CD14-positive monocyte (primary cell): ENCODE data around the gene SLC25A22. TPM values are rescaled to one million over a fixed set of nuclear protein-coding genes. Genes with fewer than 3 reads are reported as not detected.

Source experiments
- DNase-seq, 3 donors: peaks; one replicate each; pipeline ENCODE4 v3.0.0-alpha.2; 2011 to 2022
- H2AFZ ChIP-seq: 2 replicates; pipeline ENCODE4 v1.6.0; 2012; ENCODE audit warnings: mild to moderate bottlenecking, low read depth, low read length, inconsistent platforms; ENCODE audit not compliant: insufficient read depth, poor library complexity, severe bottlenecking
- H3K27ac ChIP-seq, 2 donors: 1 replicate in 1 of 2; 2 replicates in 1 of 2; pipeline ENCODE4 v1.5.1; 2012 to 2013; ENCODE audit warnings: low read length in 2 of 2, control low read depth in 1 of 2, inconsistent platforms in 1 of 2, low read depth in 1 of 2, mild to moderate bottlenecking in 1 of 2
- H3K27me3 ChIP-seq, 2 donors: one replicate each; pipeline versions ENCODE4 v1.6.0 to v1.6.1; 2011 to 2013; ENCODE audit warnings: low read length in 2 of 2; ENCODE audit not compliant: control insufficient read depth in 2 of 2, insufficient read depth in 2 of 2
- H3K36me3 ChIP-seq, 2 donors: replicated peaks in 1 of 2; 1 replicate in 1 of 2; 2 replicates in 1 of 2; pipeline versions ENCODE4 v1.5.1 to v1.6.1; 2012 to 2013; ENCODE audit warnings: low read length in 2 of 2, control low read depth in 1 of 2, inconsistent platforms in 1 of 2, mild to moderate bottlenecking in 1 of 2; ENCODE audit not compliant: insufficient read depth in 2 of 2, control insufficient read depth in 1 of 2
- H3K4me1 ChIP-seq, 2 donors: 1 replicate in 1 of 2; 2 replicates in 1 of 2; pipeline versions ENCODE4 v1.5.1 to v1.6.1; 2012 to 2013; ENCODE audit warnings: low read length in 2 of 2, control low read depth in 1 of 2, inconsistent platforms in 1 of 2, mild to moderate bottlenecking in 1 of 2, moderate library complexity in 1 of 2; ENCODE audit not compliant: insufficient read depth in 2 of 2, control insufficient read depth in 1 of 2
- H3K4me2 ChIP-seq: replicated peaks from 2 replicates; pipeline ENCODE3; 2012; ENCODE audit warnings: low read length, moderate library complexity, mild to moderate bottlenecking; ENCODE audit not compliant: poor library complexity, severe bottlenecking; ENCODE audit errors: extremely low read depth
- H3K4me3 ChIP-seq, 3 experiments: fragments of 200-600 bp in 1 of 3; sonication (generic) in 1 of 3; replicated peaks in 1 of 3; 1 replicate in 2 of 3; 2 replicates in 1 of 3; pipeline ENCODE4 v1.5.1; 2011 to 2013; ENCODE audit warnings: low read length in 3 of 3, mild to moderate bottlenecking in 3 of 3, control low read depth in 2 of 3, low read depth in 2 of 3, inconsistent platforms in 1 of 3, moderate library complexity in 1 of 3
- H3K79me2 ChIP-seq: 2 replicates; pipeline ENCODE4 v1.6.0; 2012; ENCODE audit warnings: mild to moderate bottlenecking, control low read depth, inconsistent platforms, low read length, moderate library complexity; ENCODE audit not compliant: insufficient read depth
- H3K9ac ChIP-seq: 2 replicates; pipeline ENCODE4 v1.6.0; 2017; ENCODE audit warnings: low read length, mild to moderate bottlenecking; ENCODE audit not compliant: insufficient read depth, poor library complexity, severe bottlenecking
- H3K9me3 ChIP-seq, 2 donors: replicated peaks in 1 of 2; 1 replicate in 1 of 2; 2 replicates in 1 of 2; pipeline versions ENCODE4 v1.5.1 to v1.6.1; 2012 to 2013; ENCODE audit warnings: low read length in 2 of 2, control low read depth in 1 of 2; ENCODE audit not compliant: control insufficient read depth in 1 of 2, insufficient read depth in 1 of 2
- H4K20me1 ChIP-seq: 2 replicates; pipeline ENCODE4 v1.6.0; 2012; ENCODE audit warnings: mild to moderate bottlenecking, low read length, control low read depth, moderate library complexity; ENCODE audit not compliant: insufficient read depth
- H3K27ac Mint-ChIP-seq, 7 donors: one replicate each; pipeline ENCODE4 v1.8.0; 2020; ENCODE audit warnings: mild to moderate bottlenecking in 7 of 7, mixed read lengths in 7 of 7, moderate library complexity in 6 of 7, inconsistent platforms in 2 of 7
- H3K27me3 Mint-ChIP-seq, 3 donors: one replicate each; pipeline ENCODE4 v1.8.0; 2021 to 2022; ENCODE audit warnings: low read depth in 3 of 3, mild to moderate bottlenecking in 3 of 3, mixed read lengths in 3 of 3, moderate library complexity in 3 of 3, inconsistent platforms in 1 of 3
- H3K36me3 Mint-ChIP-seq, 2 donors: one replicate each; pipeline ENCODE4 v1.8.0; 2020; ENCODE audit warnings: mixed read lengths in 2 of 2, inconsistent platforms in 1 of 2, mild to moderate bottlenecking in 1 of 2
- H3K4me1 Mint-ChIP-seq: one replicate; pipeline ENCODE4 v1.8.0; 2020; ENCODE audit warnings: mild to moderate bottlenecking, mixed read lengths
- H3K4me3 Mint-ChIP-seq, 2 donors: one replicate each; pipeline ENCODE4 v1.8.0; 2020; ENCODE audit warnings: mild to moderate bottlenecking in 2 of 2, mixed read lengths in 2 of 2, moderate library complexity in 1 of 2
- H3K9me3 Mint-ChIP-seq, 7 donors: one replicate each; pipeline ENCODE4 v1.8.0; 2020 to 2022; ENCODE audit warnings: mixed read lengths in 7 of 7, mild to moderate bottlenecking in 6 of 7, moderate library complexity in 6 of 7, inconsistent platforms in 2 of 7
- CTCF ChIP-seq: fragments of 200-600 bp; IDR thresholded peaks from one replicate; pipeline ENCODE4 v1.8.0; 2022; ENCODE audit warnings: antibody characterized with exemption, mild to moderate bottlenecking
- whole genome bisulfite sequencing: methylation state at CpG from one replicate; pipeline ENCODE4 v1.1.5; 2013; ENCODE audit warnings: missing lambda C conversion rate; ENCODE audit not compliant: insufficient coverage; 5-methylcytosine and 5-hydroxymethylcytosine counted together
- intact Hi-C, 2 donors: fragments of 100-400 bp; cut with micrococcal nuclease; formaldehyde crosslinking; loops; one replicate each; pipeline versions ENCODE4 v1.15.0 to v1.15.1; 2023
- polyA plus RNA-seq, 3 donors: library from polyadenylated mRNA; depleted of rRNA in 1 of 3; unstranded in 2 of 3; stranded (reverse) in 1 of 3; fragments of 300-500 nt in 2 of 3; fragments of >200 nt in 1 of 3; fragmentation: Illumina TruSeq in 2 of 3; gene quantifications; 1 replicate in 2 of 3; 2 replicates in 1 of 3; pipeline ENCODE4 v1.2.3, GENCODE V29; 2012 to 2021

Gene SLC25A22
- polyA plus RNA-seq, 3 donors = 4.4 to 20.9 (median 5.6) TPM

GRCh38 chr11:790721-791564 lies 7.1 kb downstream of the SLC25A22 start:
- H3K79me2 ChIP-seq = peaks cover 8% of the 10 kb centered on the region
- H3K4me3 ChIP-seq = no peak overlapping the region
- Mint-ChIP-seq H3K9me3 (peaks cover 0 to 2% (median 0%) of the 10 kb centered on the region in 7 donors), H3K27ac (no peak overlapping the region), H3K36me3 (peaks cover 16 to 17% of the 10 kb centered on the region in 2 donors), H3K4me3 (peak overlapping the region in 1 of 2 donors; percentile 37), H3K4me1 (peaks cover 3% of the 10 kb centered on the region), H3K27me3 (peaks cover 15 to 36% (median 20%) of the 10 kb centered on the region in 3 donors)
- no peaks in the 10 kb centered on the region for H3K9me3 ChIP-seq
- H3K36me3 ChIP-seq = peaks cover 5 to 9% of the 10 kb centered on the region in 2 donors
- no peak overlapping the region for H3K9ac ChIP-seq
- peaks cover 4 to 28% of the 10 kb centered on the region in 2 donors for H3K27me3 ChIP-seq
- H3K4me1 ChIP-seq = peaks cover 9% of the 10 kb centered on the region in 2 donors
- DNase-seq = no peak
- H2AFZ ChIP-seq = no peak overlapping the region
- TF ChIP-seq CTCF = no peak
- H4K20me1 ChIP-seq = peaks cover 12% of the 10 kb centered on the region
- intact Hi-C loops = no loop called here
- H3K27ac ChIP-seq = no peak overlapping the region
- H3K4me2 ChIP-seq = no peak overlapping the region
- WGBS = 87% methylated on average over 18 of the region's 18 CpGs

GRCh38 chr11:789943-790342 lies 8.1 kb downstream of the SLC25A22 start, which contains the start of gene CEND1:
Gene CEND1, minus strand, starts transcription at chr11:790090. Its CDS starts 1,514 bp downstream, at chr11:788576.
- Histone ChIP-seq H3K9me3 (no peaks in the 10 kb centered on the region), H3K36me3 (peaks cover 5 to 9% of the 10 kb centered on the region in 2 donors), H3K4me3 (no peak within 1 kb of the TSS), H3K4me2 (no peak within 1 kb of the TSS), H4K20me1 (peaks cover 12% of the 10 kb centered on the region), H2AFZ (no peak within 1 kb of the TSS), H3K4me1 (no peaks in the 10 kb centered on the region), H3K79me2 (no peaks in the 10 kb centered on the region), H3K27ac (no peak within 1 kb of the TSS), H3K9ac (no peak within 1 kb of the TSS), H3K27me3 (peaks cover 4 to 28% of the 10 kb centered on the region in 2 donors)
- Mint-ChIP-seq H3K27ac (no peak within 1 kb of the TSS), H3K36me3 (peaks cover 17 to 20% of the 10 kb centered on the region in 2 donors), H3K4me1 (no peaks in the 10 kb centered on the region), H3K27me3 (peaks cover 15 to 37% (median 20%) of the 10 kb centered on the region in 3 donors), H3K9me3 (peaks cover 0 to 2% (median 0%) of the 10 kb centered on the region in 7 donors), H3K4me3 (peak within 1 kb of the TSS; percentile 37 to 46)
- intact Hi-C loops = no loop called here
- TF ChIP-seq CTCF = no peak
- 3% methylated on average over 22 of the region's 44 CpGs for WGBS
- DNase-seq = no peak
